Lung (tissue), 12 donors: ENCODE results near the gene CCL26. TPM values are rescaled to one million over a fixed set of nuclear protein-coding genes. Genes with fewer than 3 reads are reported as not detected.
A peak's percentile ranks its signal among the peaks of the same experiment; 100 is the strongest.
"Not testable (repeated sequence)": the region's sequence is repeated elsewhere in the genome, so short reads cannot be mapped to it uniquely, and the experiment has no call there.

Experiments used
- ATAC-seq: fragments of 200-7000 bp; cut with Tn5 transposase; one replicate; pipeline ENCODE4 v1.9.1; 2020; ENCODE audit warnings: moderate number of reproducible peaks; ENCODE audit not compliant: insufficient read depth, low FRiP score
- DNase-seq, 3 donors: peaks; one replicate each; pipeline ENCODE4 v3.0.0-alpha.2; 2013 to 2017
- H3K27ac ChIP-seq, 2 donors: one replicate each; pipeline ENCODE4 v1.5.1; 2013; ENCODE audit warnings: mild to moderate bottlenecking in 2 of 2, moderate library complexity in 2 of 2, control low read depth in 1 of 2, inconsistent platforms in 1 of 2, low read depth in 1 of 2, low read length in 1 of 2
- H3K27me3 ChIP-seq, 3 donors: one replicate each; pipeline ENCODE4 v1.5.1; 2013; ENCODE audit warnings: low read length in 2 of 3; ENCODE audit not compliant: control insufficient read depth in 3 of 3, insufficient read depth in 3 of 3
- H3K36me3 ChIP-seq, 4 donors: one replicate each; pipeline ENCODE4 v1.5.1; 2013; ENCODE audit warnings: low read length in 4 of 4, mild to moderate bottlenecking in 1 of 4, moderate library complexity in 1 of 4; ENCODE audit not compliant: control insufficient read depth in 4 of 4, insufficient read depth in 4 of 4
- H3K4me1 ChIP-seq, 5 donors: one replicate each; pipeline ENCODE4 v1.5.1; 2013; ENCODE audit warnings: low read length in 5 of 5, mild to moderate bottlenecking in 2 of 5, moderate library complexity in 1 of 5; ENCODE audit not compliant: control insufficient read depth in 5 of 5, insufficient read depth in 5 of 5
- H3K4me3 ChIP-seq: one replicate; pipeline ENCODE4 v1.5.1; 2013; ENCODE audit warnings: mild to moderate bottlenecking, control low read depth, moderate library complexity
- H3K9ac ChIP-seq, 2 donors: one replicate each; pipeline ENCODE4 v1.5.1; 2013; ENCODE audit warnings: low read length in 2 of 2, control low read depth in 1 of 2; ENCODE audit not compliant: insufficient read depth in 1 of 2
- H3K9me3 ChIP-seq, 4 donors: one replicate each; pipeline ENCODE4 v1.5.1; 2013; ENCODE audit warnings: low read length in 3 of 4, mild to moderate bottlenecking in 1 of 4, moderate library complexity in 1 of 4; ENCODE audit not compliant: control insufficient read depth in 4 of 4, insufficient read depth in 3 of 4
- CTCF ChIP-seq: IDR thresholded peaks from 2 replicates; pipeline ENCODE4 v1.5.1; 2012; ENCODE audit warnings: mild to moderate bottlenecking; ENCODE audit errors: control extremely low read depth, extremely low read depth
- WGBS, 2 donors: extraction: QIAGEN DNeasy Blood & Tissue Kit; methylation state at CpG; one replicate each; pipeline ENCODE4 v1.1.7; 2013; 5-methylcytosine and 5-hydroxymethylcytosine counted together
- polyA plus RNA-seq, 2 donors: library from polyadenylated mRNA; stranded (reverse); fragments of 200-250 nt; gene quantifications; one replicate each; pipeline ENCODE4 v1.2.1, GENCODE V29; 2013
- total RNA-seq, 2 donors: library from RNA; depleted of rRNA in 1 of 2; stranded (reverse); fragments of >200 nt in 1 of 2; gene quantifications; one replicate each; pipeline ENCODE4 v1.2.1, GENCODE V29; 2014 to 2021
- donor health status: control.
- donor health status: control.
- donor health status: Bipolar disorder and iron deficiency.
- donor health status: healthy.
- donor health status: DM: yes; HTN: yes; CAD: no.

The CCL26 gene
- total and polyA plus RNA-seq, 4 donors, result 0.94 to 2.2 TPM; not detected in 2

GRCh38 chr7:75798770-75799169 is 26.8 kb upstream of the CCL26 start:
- H3K36me3 ChIP-seq, result no peaks in the 10 kb centered on the region
- ATAC-seq, result no peak
- 62 to 71% methylated on average over 4 of the region's 4 CpGs for WGBS, 2 donors
- no peak for DNase-seq
- no peak overlapping the region for H3K27ac ChIP-seq
- H3K27me3 ChIP-seq, result no peaks in the 10 kb centered on the region
- H3K4me1 ChIP-seq, result peaks cover 0 to 8% (median 1%) of the 10 kb centered on the region in 5 donors
- no peak for TF ChIP-seq CTCF
- H3K9ac ChIP-seq, result no peak overlapping the region
- no peak overlapping the region for H3K4me3 ChIP-seq
- no peaks in the 10 kb centered on the region for H3K9me3 ChIP-seq

GRCh38 chr7:75796420-75796819 is 24.4 kb upstream of the CCL26 start:
- H3K9ac ChIP-seq, result no peak overlapping the region
- no peaks in the 10 kb centered on the region for H3K27me3 ChIP-seq
- WGBS, 2 donors, result 84 to 89% methylated on average over 6 of the region's 6 CpGs
- no peaks in the 10 kb centered on the region for H3K36me3 ChIP-seq
- no peak for TF ChIP-seq CTCF
- no peak overlapping the region for H3K4me3 ChIP-seq
- peaks cover 0 to 8% (median 1%) of the 10 kb centered on the region in 5 donors for H3K4me1 ChIP-seq
- H3K27ac ChIP-seq, result peak overlapping the region in 1 of 2 donors; percentile 32
- ATAC-seq (no peak), DNase-seq (no peak)
- no peaks in the 10 kb centered on the region for H3K9me3 ChIP-seq

GRCh38 chr7:75795831-75796285 is 23.8 kb upstream of the CCL26 start:
- Histone ChIP-seq H3K9me3 (peaks cover 0 to 2% (median 0%) of the 10 kb centered on the region in 4 donors), H3K4me1 (peaks cover 0 to 8% (median 4%) of the 10 kb centered on the region in 5 donors), H3K27me3 (no peaks in the 10 kb centered on the region), H3K9ac (no peak overlapping the region), H3K36me3 (no peaks in the 10 kb centered on the region), H3K27ac (peak overlapping the region in 1 of 2 donors; percentile 59), H3K4me3 (no peak overlapping the region)
- WGBS, 2 donors, result 36 to 37% methylated on average over 9 of the region's 9 CpGs
- ATAC-seq, result no peak
- peak; percentile 50 to 77 (median 73) for DNase-seq
- no peak for TF ChIP-seq CTCF

GRCh38 chr7:75793676-75794075 is 21.7 kb upstream of the CCL26 start:
- DNase-seq, result no peak
- Histone ChIP-seq H3K4me3 (no peak overlapping the region), H3K9me3 (peaks cover 0 to 2% (median 0%) of the 10 kb centered on the region in 4 donors), H3K4me1 (peaks cover 0 to 13% (median 5%) of the 10 kb centered on the region in 5 donors), H3K9ac (no peak overlapping the region), H3K36me3 (no peaks in the 10 kb centered on the region), H3K27me3 (no peaks in the 10 kb centered on the region), H3K27ac (no peak overlapping the region)
- 93 to 96% methylated on average over 2 of the region's 2 CpGs for WGBS, 2 donors
- no peak for ATAC-seq
- no peak for TF ChIP-seq CTCF

- not testable (repeated sequence) for H3K9me3 ChIP-seq, DNase-seq
These were observed 20.6 kb upstream of the CCL26 start for GRCh38 chr7:75792567-75792966.

More at GRCh38 chr7:75792567-75792966, 20.6 kb upstream of the CCL26 start:
- not testable (repeated sequence) for ATAC-seq, H3K27ac ChIP-seq, H3K4me3 ChIP-seq, H3K36me3 ChIP-seq, H3K27me3 ChIP-seq, H3K9ac ChIP-seq
- peaks cover 0 to 13% (median 5%) of the 10 kb centered on the region in 5 donors for H3K4me1 ChIP-seq
- 97 to 99% methylated on average over 5 of the region's 5 CpGs for WGBS, 2 donors
